Progenitor cell of endocrine pancreas (in vitro differentiated cells): ENCODE data around the gene FOXK1. TPM values are rescaled to one million over a fixed set of nuclear protein-coding genes. Genes with fewer than 3 reads are reported as not detected.
A peak's percentile ranks its signal among the peaks of the same experiment; 100 is the strongest.

ENCODE experiments used
- DNase-seq: peaks from one replicate; pipeline ENCODE4 v3.0.0; 2021; ENCODE audit warnings: low spot score; ENCODE audit not compliant: unreplicated experiment
- H3K27ac Mint-ChIP-seq: 2 replicates; pipeline ENCODE4 v1.8.0; 2021; ENCODE audit warnings: mild to moderate bottlenecking, moderate library complexity, mixed read lengths
- H3K27me3 Mint-ChIP-seq: 2 replicates; pipeline ENCODE4 v1.8.0; 2021; ENCODE audit warnings: mixed read lengths
- H3K36me3 Mint-ChIP-seq: 2 replicates; pipeline ENCODE4 v1.8.0; 2022; ENCODE audit warnings: mixed read lengths; ENCODE audit not compliant: insufficient read depth
- H3K4me1 Mint-ChIP-seq: 2 replicates; pipeline ENCODE4 v1.8.0; 2021; ENCODE audit warnings: low read depth, mixed read lengths
- H3K4me3 Mint-ChIP-seq: 2 replicates; pipeline ENCODE4 v1.8.0; 2021; ENCODE audit warnings: low read depth, mild to moderate bottlenecking, moderate library complexity, mixed read lengths
- H3K9me3 Mint-ChIP-seq: 2 replicates; pipeline ENCODE4 v1.8.0; 2021; ENCODE audit warnings: low read depth, mixed read lengths
- total RNA-seq: library from RNA; stranded (reverse); gene quantifications from 2 replicates; pipeline ENCODE4 v1.2.1, GENCODE V29; 2021
- TF ChIP-seq, protein P1 (sequence below): fragments of 200-600 bp; sonication (generic); IDR thresholded peaks from one replicate; pipeline ENCODE4 v1.5.0; 2021; ENCODE audit warnings: antibody characterized with exemption, mild to moderate bottlenecking; ENCODE audit not compliant: unreplicated experiment

FOXK1 gene
- total RNA-seq, 1 donor from 2014 or later, result 47.6 TPM

DNA sequence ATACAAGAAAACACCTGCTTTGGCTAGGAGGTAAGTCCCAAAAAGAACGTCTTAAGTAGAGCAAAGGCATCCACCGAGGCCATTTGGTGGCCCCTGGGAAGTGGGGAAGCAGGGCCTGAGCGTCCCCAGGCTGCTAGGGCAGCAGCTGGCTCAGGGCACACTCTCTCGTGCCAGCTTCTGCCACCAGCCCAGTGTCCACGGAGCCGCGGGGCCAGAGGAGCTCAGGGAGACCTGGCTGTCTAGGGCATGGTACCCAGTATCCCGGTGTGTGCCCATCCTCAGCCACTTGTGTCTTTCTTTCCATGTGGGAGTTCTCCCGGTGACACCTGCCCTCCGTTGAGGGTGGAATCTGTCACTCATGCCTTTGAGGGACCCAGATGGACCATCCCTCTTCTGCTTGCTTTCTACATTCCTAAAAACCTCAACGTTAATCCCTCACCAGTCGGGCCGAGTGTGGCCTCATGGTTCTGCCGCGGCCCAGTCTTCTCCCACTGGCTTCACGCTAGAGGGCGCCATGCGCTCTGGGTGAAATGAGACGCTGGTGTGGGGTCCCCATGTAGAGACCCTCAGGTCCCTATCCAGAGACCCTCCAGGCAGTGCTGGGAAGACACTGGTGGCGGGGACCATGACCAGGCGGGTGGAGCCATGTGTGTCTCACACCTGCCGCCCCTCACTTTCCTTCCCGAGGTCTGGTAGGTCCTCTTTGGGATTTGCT, 83.8 kb downstream of the FOXK1 start:
- H3K27ac Mint-ChIP-seq, result peak overlapping the region; percentile 45
- peaks cover 12% of the 10 kb centered on the region for H3K36me3 Mint-ChIP-seq
- TF ChIP-seq, protein P1, sequence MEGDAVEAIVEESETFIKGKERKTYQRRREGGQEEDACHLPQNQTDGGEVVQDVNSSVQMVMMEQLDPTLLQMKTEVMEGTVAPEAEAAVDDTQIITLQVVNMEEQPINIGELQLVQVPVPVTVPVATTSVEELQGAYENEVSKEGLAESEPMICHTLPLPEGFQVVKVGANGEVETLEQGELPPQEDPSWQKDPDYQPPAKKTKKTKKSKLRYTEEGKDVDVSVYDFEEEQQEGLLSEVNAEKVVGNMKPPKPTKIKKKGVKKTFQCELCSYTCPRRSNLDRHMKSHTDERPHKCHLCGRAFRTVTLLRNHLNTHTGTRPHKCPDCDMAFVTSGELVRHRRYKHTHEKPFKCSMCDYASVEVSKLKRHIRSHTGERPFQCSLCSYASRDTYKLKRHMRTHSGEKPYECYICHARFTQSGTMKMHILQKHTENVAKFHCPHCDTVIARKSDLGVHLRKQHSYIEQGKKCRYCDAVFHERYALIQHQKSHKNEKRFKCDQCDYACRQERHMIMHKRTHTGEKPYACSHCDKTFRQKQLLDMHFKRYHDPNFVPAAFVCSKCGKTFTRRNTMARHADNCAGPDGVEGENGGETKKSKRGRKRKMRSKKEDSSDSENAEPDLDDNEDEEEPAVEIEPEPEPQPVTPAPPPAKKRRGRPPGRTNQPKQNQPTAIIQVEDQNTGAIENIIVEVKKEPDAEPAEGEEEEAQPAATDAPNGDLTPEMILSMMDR, result peak; percentile 17
- H3K4me1 Mint-ChIP-seq, result no peaks in the 10 kb centered on the region
- no peak overlapping the region for H3K4me3 Mint-ChIP-seq
- H3K27me3 Mint-ChIP-seq, result no peaks in the 10 kb centered on the region
- no peak for DNase-seq
- no peaks in the 10 kb centered on the region for H3K9me3 Mint-ChIP-seq

DNA sequence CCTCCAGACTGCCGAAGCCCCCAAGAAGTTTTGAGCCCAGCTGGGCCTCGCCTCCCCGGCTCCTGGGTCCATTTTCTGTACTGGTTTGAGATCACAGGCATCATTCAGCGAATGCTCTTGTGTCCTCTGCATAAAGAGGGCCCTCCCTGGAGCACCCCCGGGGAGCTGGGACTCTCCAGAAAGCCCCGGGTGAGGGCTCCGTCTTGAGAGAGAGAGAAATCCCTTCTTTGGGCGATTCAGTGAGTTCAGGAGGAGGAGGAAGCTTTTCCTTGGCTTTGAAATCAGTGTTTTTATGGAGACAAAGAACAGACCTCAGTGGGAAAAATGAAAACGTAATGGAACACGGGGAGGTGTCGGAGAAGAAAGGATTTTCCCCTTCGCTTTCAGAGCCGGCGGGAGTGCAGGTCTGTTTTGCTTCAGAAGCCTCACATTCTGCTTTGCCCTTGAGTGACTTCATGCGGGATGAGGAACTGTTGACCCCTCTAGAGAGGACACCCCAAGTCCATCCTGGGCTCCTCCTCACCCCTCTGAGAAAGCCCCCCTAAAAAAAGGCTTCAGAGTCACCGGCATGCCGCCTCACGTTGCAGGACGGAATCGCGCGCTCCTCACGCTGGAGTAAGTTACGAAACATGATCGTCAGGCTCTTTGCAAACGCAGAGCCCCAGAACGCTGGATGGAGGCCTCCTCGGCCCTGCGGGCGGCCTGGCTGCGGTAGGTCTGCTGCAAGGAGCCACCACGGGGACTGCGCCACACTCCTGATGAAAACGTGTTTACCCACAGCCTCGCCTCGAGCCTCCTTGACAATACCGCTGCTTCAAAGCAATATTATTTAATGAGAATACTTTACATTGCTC, 84.8 kb downstream of the FOXK1 start:
- H3K36me3 Mint-ChIP-seq, result peaks cover 8% of the 10 kb centered on the region
- no peak overlapping the region for H3K4me3 Mint-ChIP-seq
- H3K27ac Mint-ChIP-seq, result peak overlapping the region; percentile 73
- no peaks in the 10 kb centered on the region for H3K27me3 Mint-ChIP-seq
- H3K9me3 Mint-ChIP-seq, result no peaks in the 10 kb centered on the region
- TF ChIP-seq, protein P1, result no peak
- DNase-seq, result no peak
- no peaks in the 10 kb centered on the region for H3K4me1 Mint-ChIP-seq

DNA sequence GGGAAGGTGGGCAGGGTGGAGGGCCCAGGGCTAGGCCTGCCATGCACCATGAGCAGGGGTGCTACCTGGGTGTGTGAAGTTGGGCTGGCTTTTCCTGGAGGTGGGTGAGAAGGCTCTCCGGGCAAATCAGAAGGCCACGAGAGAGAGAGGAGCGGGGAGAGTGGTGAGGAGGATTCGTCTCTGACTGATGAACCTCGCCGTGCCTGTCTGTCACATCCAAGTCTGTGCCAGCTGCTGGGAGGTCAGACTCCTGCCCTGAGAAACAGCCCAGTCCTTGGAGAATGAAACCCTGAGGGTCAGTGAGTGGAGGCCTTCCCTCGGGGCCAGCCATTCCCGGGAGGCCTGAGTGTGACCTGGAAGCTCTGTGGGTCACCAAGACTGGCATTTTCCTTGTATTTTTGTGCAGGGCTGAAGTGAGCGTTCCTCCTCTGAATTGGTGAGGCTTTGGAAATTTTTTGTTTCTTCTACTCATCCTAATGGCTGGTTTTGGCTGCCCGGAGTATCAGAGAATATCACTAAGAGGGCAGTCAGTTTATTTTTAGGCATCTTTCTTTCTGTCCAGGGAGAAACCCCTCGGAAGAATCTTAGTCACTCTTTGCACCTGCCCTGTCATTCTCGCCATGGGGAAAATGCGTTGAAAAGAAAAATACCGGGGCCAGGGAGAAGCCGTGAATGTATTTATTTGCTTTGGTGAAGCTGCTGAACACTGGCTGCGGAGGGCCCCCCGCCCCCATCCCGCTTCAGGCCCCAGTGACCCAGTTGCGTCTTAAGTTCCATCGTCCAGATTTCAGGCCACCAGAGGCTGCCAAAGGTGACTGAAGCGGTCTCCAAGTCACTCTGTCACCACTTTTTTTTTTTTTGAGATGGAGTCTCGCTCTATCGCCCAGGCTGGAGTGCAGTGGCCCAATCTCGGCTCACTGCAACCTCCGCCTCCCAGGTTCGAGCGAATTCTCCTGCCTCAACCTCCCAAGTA, 86.8 kb downstream of the FOXK1 start:
- Mint-ChIP-seq H3K27me3 (no peaks in the 10 kb centered on the region), H3K4me1 (peaks cover 2% of the 10 kb centered on the region), H3K27ac (peak overlapping the region; percentile 20), H3K4me3 (no peak overlapping the region), H3K9me3 (no peaks in the 10 kb centered on the region), H3K36me3 (peaks cover 4% of the 10 kb centered on the region)
- no peak for DNase-seq
- TF ChIP-seq, protein P1, result no peak

DNA sequence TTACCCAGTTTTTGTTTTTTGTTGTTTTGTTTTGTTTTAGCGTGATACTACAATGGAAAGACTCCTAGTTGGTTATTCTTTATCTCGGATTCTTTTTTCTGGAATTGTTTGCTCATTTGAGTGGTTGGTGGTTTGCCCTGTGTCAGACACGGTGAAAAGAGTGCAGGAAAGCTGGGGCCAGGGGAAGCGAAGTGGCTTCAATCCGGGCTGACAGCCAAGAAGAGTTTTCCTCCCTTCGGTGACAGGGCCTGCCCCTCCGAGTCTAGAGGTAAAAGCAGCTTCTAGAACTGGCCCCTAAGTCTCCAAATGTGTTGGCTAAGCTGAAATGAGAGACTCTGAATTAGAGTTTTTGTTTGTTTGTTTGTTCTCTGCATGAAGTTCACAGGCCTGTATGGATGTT, 87.7 kb downstream of the FOXK1 start:
- no peak overlapping the region for H3K4me3 Mint-ChIP-seq
- H3K4me1 Mint-ChIP-seq, result peaks cover 8% of the 10 kb centered on the region
- DNase-seq, result no peak
- H3K27me3 Mint-ChIP-seq, result no peaks in the 10 kb centered on the region
- peak overlapping the region; percentile 82 for H3K27ac Mint-ChIP-seq
- TF ChIP-seq, protein P1, result no peak
- no peaks in the 10 kb centered on the region for H3K9me3 Mint-ChIP-seq
- H3K36me3 Mint-ChIP-seq, result peaks cover 4% of the 10 kb centered on the region

DNA sequence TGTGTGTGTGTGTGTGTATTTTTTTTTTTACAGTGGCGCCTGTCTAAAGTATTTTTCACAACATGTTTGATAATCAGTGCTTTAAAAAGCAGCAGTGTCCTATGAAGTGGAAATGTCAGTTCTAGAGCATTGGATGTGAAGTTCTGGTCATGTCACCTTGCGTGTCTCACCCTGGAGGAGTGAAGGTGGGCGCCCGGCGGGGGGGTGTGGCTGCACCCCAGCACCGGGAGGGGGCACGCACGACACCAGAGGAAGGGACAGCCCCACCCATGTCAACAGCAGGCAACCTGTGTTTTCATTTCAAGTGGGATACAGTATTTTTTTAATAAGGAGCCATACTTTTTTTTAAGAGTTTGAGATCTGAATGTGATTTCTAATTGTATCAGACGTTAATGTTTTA, 88.8 kb downstream of the FOXK1 start:
- DNase-seq, result no peak
- no peaks in the 10 kb centered on the region for H3K27me3 Mint-ChIP-seq
- H3K4me1 Mint-ChIP-seq, result peaks cover 14% of the 10 kb centered on the region
- H3K36me3 Mint-ChIP-seq, result peaks cover 5% of the 10 kb centered on the region
- no peak overlapping the region for H3K4me3 Mint-ChIP-seq
- no peak overlapping the region for H3K27ac Mint-ChIP-seq
- TF ChIP-seq, protein P1, result no peak
- no peaks in the 10 kb centered on the region for H3K9me3 Mint-ChIP-seq
